Esophagus squamous epithelium (tissue), 5 donors: ENCODE results near the gene CHFR. TPM values are rescaled to one million over a fixed set of nuclear protein-coding genes. Genes with fewer than 3 reads are reported as not detected.

Source experiments
- DNase-seq: peaks from one replicate; lab custom pipeline; 2025; lab: John Stamatoyannopoulos, UW
- H3K27ac ChIP-seq, 4 donors: fragments of 200-600 bp; sonication (generic); one replicate each; pipeline ENCODE4 v1.5.1; 2016 to 2019; ENCODE audit warnings: mild to moderate bottlenecking in 1 of 4
- H3K27me3 ChIP-seq, 4 donors: fragments of 200-600 bp; sonication (generic); 1 replicate in 3 of 4; 2 replicates in 1 of 4; pipeline versions ENCODE4 v1.5.1 to v1.6.0; 2017 to 2021; ENCODE audit warnings: antibody characterized with exemption in 1 of 4
- H3K36me3 ChIP-seq, 3 donors: fragments of 200-600 bp; sonication (generic); one replicate each; pipeline ENCODE4 v1.5.1; 2016 to 2019
- H3K4me1 ChIP-seq, 3 donors: fragments of 200-600 bp; sonication (generic); one replicate each; pipeline ENCODE4 v1.5.1; 2017 to 2019
- H3K4me3 ChIP-seq, 4 donors: fragments of 200-600 bp; sonication (generic); 1 replicate in 3 of 4; 2 replicates in 1 of 4; pipeline ENCODE4 v1.5.1; 2016 to 2019; ENCODE audit warnings: mild to moderate bottlenecking in 2 of 4, moderate library complexity in 1 of 4
- H3K9me3 ChIP-seq, 3 donors: fragments of 200-600 bp; sonication (generic); one replicate each; pipeline ENCODE4 v1.5.1; 2016 to 2019
- POLR2A ChIP-seq, 4 donors: fragments of 450-650 bp; IDR thresholded peaks; one replicate each; pipeline ENCODE4 v1.6.1; 2017; ENCODE audit warnings: antibody characterized with exemption in 4 of 4, mild to moderate bottlenecking in 4 of 4, moderate library complexity in 3 of 4
- WGBS, 2 donors: methylation state at CpG; one replicate each; pipeline ENCODE4 v1.1.5; 2018; 5-methylcytosine and 5-hydroxymethylcytosine counted together
- intact Hi-C: fragments of 100-400 bp; cut with DNase I; formaldehyde crosslinking; loops from one replicate; pipeline ENCODE4 v1.15.0; 2022
- total RNA-seq, 4 donors: library from RNA; depleted of rRNA; stranded (reverse); fragments of >200 nt; gene quantifications; one replicate each; pipeline ENCODE4 v1.1.0, GENCODE V29; 2016
- TF ChIP-seq, protein P1 (sequence below), 6 experiments: fragments of 450-650 bp in 4 of 6; fragments of 200-600 bp in 2 of 6; sonication (generic) in 2 of 6; IDR thresholded peaks; one replicate each; pipeline ENCODE4 v1.5.1; 2016 to 2019; ENCODE audit warnings: antibody characterized with exemption in 6 of 6, mild to moderate bottlenecking in 4 of 6, moderate library complexity in 4 of 6
- donor health status: DM: yes; HTN: yes; CAD: no.

The CHFR gene
- total RNA-seq, 4 donors from 2014 or later, result 19.0 to 37.9 (median 35.8) TPM

DNA sequence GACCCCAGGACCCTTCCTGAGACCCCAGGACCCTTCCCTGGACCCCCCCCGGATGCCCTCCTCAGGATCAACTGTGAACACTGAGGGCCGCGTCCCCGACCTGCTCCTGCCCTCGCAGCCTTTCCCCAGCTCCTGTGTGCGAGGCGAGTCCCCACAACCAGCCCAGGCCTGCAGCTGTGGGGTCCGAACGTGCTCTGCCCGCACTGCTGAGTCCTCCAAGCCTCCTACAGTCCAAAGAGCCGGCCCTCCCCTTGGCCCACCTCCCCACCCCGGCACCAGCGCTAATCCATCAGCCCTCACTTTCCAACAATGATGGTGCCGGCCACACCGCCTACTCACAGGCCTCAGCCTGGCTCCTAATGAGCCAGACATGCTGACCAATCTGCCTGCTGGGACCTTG lies 99.5 kb downstream of the CHFR start:
- WGBS, 2 donors, result 89 to 95% methylated on average over 7 to 13 of the region's 15 CpGs
- TF ChIP-seq POLR2A (IDR thresholded peaks at IDR 0.05), result no peak
- TF ChIP-seq, protein P1, sequence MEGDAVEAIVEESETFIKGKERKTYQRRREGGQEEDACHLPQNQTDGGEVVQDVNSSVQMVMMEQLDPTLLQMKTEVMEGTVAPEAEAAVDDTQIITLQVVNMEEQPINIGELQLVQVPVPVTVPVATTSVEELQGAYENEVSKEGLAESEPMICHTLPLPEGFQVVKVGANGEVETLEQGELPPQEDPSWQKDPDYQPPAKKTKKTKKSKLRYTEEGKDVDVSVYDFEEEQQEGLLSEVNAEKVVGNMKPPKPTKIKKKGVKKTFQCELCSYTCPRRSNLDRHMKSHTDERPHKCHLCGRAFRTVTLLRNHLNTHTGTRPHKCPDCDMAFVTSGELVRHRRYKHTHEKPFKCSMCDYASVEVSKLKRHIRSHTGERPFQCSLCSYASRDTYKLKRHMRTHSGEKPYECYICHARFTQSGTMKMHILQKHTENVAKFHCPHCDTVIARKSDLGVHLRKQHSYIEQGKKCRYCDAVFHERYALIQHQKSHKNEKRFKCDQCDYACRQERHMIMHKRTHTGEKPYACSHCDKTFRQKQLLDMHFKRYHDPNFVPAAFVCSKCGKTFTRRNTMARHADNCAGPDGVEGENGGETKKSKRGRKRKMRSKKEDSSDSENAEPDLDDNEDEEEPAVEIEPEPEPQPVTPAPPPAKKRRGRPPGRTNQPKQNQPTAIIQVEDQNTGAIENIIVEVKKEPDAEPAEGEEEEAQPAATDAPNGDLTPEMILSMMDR (IDR thresholded peaks at IDR 0.05), result no peak
- DNase-seq, result no peak

GRCh38 chr12:132786192-132786591 lies 101.2 kb downstream of the CHFR start:
- H3K4me3 ChIP-seq, result no peak overlapping the region
- intact Hi-C loops, result no loop called here

More for the DNA sequence above, 99.5 kb downstream of the CHFR start:
- no peaks in the 10 kb centered on the region for H3K4me1 ChIP-seq
- H3K4me3 ChIP-seq, result no peak overlapping the region
- no peaks in the 10 kb centered on the region for H3K9me3 ChIP-seq
- peaks cover 40 to 100% (median 43%) of the 10 kb centered on the region in 3 donors for H3K36me3 ChIP-seq
- H3K27ac ChIP-seq, result no peak overlapping the region
- intact Hi-C loops, result no loop called here
- H3K27me3 ChIP-seq, result no peaks in the 10 kb centered on the region

GRCh38 chr12:132784580-132784979 lies 102.8 kb downstream of the CHFR start:
- intact Hi-C loops, result no loop called here
- no peak for DNase-seq
- peaks cover 56 to 100% (median 65%) of the 10 kb centered on the region in 3 donors for H3K36me3 ChIP-seq
- WGBS, 2 donors, result 89% methylated on average over 9 of the region's 9 CpGs
- no peak overlapping the region for H3K4me3 ChIP-seq
- H3K4me1 ChIP-seq, result no peaks in the 10 kb centered on the region
- H3K27ac ChIP-seq, result no peak overlapping the region
- no peaks in the 10 kb centered on the region for H3K9me3 ChIP-seq
- H3K27me3 ChIP-seq, result no peaks in the 10 kb centered on the region
- TF ChIP-seq, protein P1 (IDR thresholded peaks at IDR 0.05), result no peak
- TF ChIP-seq POLR2A (IDR thresholded peaks at IDR 0.05), result no peak

More at GRCh38 chr12:132786192-132786591, 101.2 kb downstream of the CHFR start:
- H3K36me3 ChIP-seq, result peaks cover 46 to 100% (median 58%) of the 10 kb centered on the region in 3 donors
- no peak for TF ChIP-seq POLR2A (IDR thresholded peaks at IDR 0.05)
- TF ChIP-seq, protein P1 (IDR thresholded peaks at IDR 0.05), result no peak
- H3K4me1 ChIP-seq, result no peaks in the 10 kb centered on the region
- no peaks in the 10 kb centered on the region for H3K27me3 ChIP-seq
- no peaks in the 10 kb centered on the region for H3K9me3 ChIP-seq
- 89 to 100% methylated on average over 1 to 10 of the region's 21 CpGs for WGBS, 2 donors
- H3K27ac ChIP-seq, result no peak overlapping the region
- DNase-seq, result no peak

GRCh38 chr12:132783917-132784531 lies 103.4 kb downstream of the CHFR start:
- Histone ChIP-seq H3K9me3 (no peaks in the 10 kb centered on the region), H3K27me3 (no peaks in the 10 kb centered on the region), H3K4me3 (no peak overlapping the region), H3K4me1 (no peaks in the 10 kb centered on the region), H3K27ac (no peak overlapping the region), H3K36me3 (peaks cover 50 to 100% (median 60%) of the 10 kb centered on the region in 3 donors)
- WGBS, 2 donors, result 79 to 88% methylated on average over 9 to 17 of the region's 22 CpGs
- DNase-seq, result no peak
- intact Hi-C loops, result no loop called here
- no peak for TF ChIP-seq POLR2A (IDR thresholded peaks at IDR 0.05)
- TF ChIP-seq, protein P1 (IDR thresholded peaks at IDR 0.05), result no peak

Other genes with a start within 250 kb of the CHFR start
- gene POLE, start 200.3 kb downstream of the CHFR start, total RNA-seq, result 10 to 100 TPM; 17.8 to 42.4 (median 27.0) TPM
- gene PXMP2, start 200.0 kb downstream of the CHFR start, total RNA-seq, result 10 to 100 TPM; 16.3 to 31.9 (median 18.5) TPM
- gene PGAM5, start 176.8 kb downstream of the CHFR start, total RNA-seq, result 10 to 100 TPM; 33.9 to 71.0 (median 39.9) TPM
- 10 to 100 TPM; 26.4 to 73.5 (median 57.7) TPM for gene ANKLE2, start 125.8 kb downstream of the CHFR start, total RNA-seq
- 10 to 100 TPM; 37.0 to 62.2 (median 54.0) TPM for gene GOLGA3, start 58.7 kb downstream of the CHFR start, total RNA-seq
- 10 to 100 TPM in 1 of 4 donors, 1 to 10 TPM in 3; 3.2 to 10.1 (median 5.1) TPM for gene ZNF605, start 68.7 kb upstream of the CHFR start, total RNA-seq
- gene ZNF26, start 98.8 kb upstream of the CHFR start, total RNA-seq, result 10 to 100 TPM in 1 of 4 donors, 1 to 10 TPM in 3; 2.7 to 17.9 (median 5.9) TPM
- 10 to 100 TPM in 1 of 4 donors, 1 to 10 TPM in 3; 5.3 to 21.2 (median 6.6) TPM for gene ZNF84, start 149.9 kb upstream of the CHFR start, total RNA-seq
- 10 to 100 TPM in 2 of 4 donors, 1 to 10 TPM in 2; 3.9 to 17.5 (median 8.7) TPM for gene ZNF140, start 193.3 kb upstream of the CHFR start, total RNA-seq
- gene ZNF891, start 242.7 kb upstream of the CHFR start, total RNA-seq, result 1 to 10 TPM in 3 of 4 donors, under 1 TPM in 1; 0.53 to 3.2 (median 1.2) TPM
- 1 to 10 TPM; 2.2 to 5.9 (median 4.1) TPM for gene ZNF10, start 243.0 kb upstream of the CHFR start, total RNA-seq